Stimulated activated CD8-positive, alpha-beta memory T cell treated with anti-CD3 and anti-CD28 coated beads, Interleukin-15, amount 100 ng/mL, for 24 hours (primary cell): Measurements from ENCODE around the gene KRT1.
"Not testable (repeated sequence)": the region's sequence is repeated elsewhere in the genome, so short reads cannot be mapped to it uniquely, and the experiment has no call there.

Experiments
- DNase-seq: peaks from one replicate; pipeline ENCODE4 v3.0.0-alpha.2; 2020; ENCODE audit warnings: low read depth

The KRT1 gene

DNA sequence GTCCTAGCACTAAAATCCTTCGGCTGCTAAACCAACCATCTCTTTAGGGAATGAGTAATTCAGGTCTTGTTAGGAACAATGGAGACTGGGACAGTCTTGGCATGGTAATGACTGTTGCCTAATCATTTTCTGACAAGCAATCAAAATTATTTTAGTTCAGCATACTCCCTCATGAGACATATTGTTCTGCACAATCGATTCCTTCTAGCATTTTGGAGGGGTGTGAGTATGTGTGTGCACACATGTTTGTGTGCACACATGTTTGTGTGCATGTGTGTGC is 2.1 kb upstream of the KRT1 start:
- no peak for DNase-seq

DNA sequence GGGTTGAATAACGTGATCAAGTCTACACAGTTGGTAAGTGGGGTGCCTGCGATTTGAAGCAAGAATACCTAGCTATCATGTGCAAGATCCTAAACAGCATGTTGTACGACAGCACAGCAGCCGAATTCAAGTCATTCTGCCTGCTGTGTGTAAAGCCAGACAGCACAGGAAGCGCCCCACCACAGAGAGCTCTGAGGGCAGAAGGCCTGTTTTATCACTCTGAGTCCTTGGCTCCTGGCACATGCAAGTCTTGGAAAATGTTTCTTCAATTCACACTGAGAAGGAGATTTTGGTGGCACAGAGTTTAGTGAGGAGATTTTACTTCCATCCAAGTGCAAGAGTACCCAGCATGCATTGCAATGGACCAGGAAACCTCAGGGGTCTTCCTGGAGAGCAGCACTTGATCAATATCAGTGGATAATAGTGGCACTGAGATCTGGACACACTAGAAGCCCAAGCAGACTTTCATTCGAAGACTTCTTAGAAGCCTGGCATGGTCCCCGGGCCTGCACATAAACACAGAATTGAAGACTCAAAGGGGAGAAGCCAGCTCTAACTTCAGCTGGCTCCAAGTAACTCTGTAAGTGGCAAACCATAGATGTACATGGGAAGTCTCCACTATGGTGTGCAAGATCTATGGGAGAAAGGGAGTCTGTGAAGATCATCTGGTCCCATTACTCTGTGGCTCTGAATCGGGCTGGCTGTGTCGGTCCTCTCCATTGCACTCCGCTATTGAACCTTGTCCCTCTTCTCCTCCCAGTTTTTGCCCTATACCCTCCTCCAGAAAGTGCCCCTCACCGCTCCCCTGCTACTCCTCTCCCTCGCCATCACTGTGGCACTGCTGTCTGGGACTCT is 1.5 kb upstream of the KRT1 start:
- no peak for DNase-seq

DNA sequence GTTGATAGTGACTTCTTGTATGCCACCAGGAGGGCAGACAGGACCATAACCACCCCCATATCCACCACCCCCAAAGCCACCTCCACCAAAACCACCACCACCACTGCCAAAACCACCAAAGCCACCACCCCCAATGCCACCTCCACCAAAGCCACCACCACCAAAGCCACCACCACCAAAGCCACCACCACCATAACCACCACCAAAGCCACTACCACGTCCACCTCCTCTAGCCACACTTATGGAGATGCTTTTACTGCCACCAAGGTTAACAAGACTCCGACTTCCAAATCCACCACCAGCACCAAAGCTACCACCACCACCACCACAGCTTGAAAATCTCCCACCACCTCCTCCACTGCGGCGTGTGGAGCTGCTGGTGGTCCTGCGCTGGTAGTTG is 332 bp downstream of the KRT1 start:
- DNase-seq, result no peak

DNA sequence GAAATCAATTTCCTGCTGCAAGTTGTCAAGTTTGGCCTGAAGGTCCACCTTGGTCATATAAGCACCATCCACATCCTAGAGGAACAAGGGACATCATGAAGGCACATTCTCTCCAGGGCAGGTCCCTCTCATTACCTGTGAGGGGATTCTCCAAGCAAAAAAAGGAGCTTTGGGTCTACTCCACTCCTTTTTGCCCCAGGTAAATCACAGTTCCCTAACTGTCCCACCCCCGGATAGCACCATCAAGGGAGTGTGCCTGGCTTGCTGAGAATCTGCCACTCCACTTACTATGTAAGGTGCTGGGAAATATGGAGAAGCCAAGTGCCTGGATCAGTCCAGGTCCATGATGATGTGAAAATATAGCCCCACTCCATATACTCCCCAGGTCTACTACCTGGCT is 2.5 kb downstream of the KRT1 start:
- DNase-seq, result no peak

DNA sequence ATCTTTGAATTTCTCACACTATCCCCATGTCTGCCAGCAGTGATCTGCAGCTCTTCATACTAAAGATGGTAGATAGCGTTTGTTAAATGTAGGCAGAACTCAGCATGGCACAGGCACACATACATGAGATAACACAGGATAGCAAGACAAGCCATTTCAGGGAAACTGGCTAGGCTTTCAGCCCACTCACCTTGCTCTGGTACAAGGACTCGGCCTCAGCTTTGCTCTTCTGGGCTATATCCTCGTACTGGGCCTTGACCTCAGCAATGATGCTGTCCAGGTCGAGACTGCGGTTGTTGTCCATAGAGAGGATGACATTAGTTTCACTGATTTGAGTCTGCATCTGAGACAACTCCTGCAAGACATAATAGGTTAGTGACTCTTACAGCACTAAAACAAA is 3.1 kb downstream of the KRT1 start:
- no peak for DNase-seq

DNA sequence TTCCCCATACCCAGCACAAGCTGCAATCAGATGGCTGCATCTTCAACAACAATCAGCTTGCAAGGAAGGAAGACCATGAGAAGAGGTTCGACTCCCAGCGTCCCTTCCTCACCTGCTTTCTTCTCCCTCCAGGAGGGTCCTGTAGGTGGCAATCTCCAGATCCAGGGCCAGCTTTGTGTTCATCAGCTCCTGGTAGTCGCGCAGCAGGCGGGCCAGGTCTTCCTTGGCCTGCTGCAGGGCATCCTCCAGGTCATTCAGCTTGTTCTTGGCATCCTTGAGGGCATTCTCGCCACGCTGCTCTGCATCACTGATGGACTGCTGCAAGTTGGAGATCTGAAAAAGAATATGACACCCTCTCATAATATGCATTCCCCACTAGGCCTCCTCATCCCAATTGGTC is 4.0 kb downstream of the KRT1 start:
- no peak for DNase-seq

DNA sequence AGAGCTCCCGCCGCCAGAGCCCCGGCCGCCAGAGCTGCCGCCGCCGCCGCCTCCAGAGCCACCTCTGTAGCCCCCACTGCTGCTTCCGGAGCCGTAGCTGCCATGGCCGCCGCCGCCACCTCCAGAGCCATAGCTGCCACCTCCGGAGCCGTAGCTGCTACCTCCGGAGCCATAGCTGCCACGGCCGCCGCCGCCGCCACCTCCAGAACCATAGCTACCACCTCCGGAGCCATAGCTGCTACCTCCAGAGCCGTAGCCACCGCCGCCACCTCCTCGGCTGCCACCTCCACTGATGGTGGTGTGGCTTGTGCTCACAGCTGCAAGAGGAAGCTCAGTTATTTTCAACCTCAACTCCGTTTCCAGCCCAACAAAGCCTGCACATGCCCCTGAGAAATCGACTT is 4.9 kb downstream of the KRT1 start:
- no peak for DNase-seq

DNA sequence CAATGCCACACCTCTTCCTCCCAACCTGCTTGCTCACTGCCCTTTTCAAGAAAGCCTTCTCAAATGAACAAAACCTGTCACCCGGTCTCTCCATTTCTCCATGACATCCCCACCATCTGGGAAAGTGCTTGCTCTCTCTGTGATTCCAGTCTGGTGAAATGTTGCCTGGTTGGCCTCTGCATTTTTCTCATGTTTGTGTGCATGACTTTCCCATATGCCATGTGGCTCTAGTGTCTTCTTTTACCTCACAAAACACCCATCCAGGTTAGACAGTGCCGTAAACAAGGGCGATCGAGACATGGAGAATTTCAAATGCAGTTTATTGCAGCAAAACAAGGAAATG is 5.8 kb downstream of the KRT1 start:
- DNase-seq, result no peak

DNA sequence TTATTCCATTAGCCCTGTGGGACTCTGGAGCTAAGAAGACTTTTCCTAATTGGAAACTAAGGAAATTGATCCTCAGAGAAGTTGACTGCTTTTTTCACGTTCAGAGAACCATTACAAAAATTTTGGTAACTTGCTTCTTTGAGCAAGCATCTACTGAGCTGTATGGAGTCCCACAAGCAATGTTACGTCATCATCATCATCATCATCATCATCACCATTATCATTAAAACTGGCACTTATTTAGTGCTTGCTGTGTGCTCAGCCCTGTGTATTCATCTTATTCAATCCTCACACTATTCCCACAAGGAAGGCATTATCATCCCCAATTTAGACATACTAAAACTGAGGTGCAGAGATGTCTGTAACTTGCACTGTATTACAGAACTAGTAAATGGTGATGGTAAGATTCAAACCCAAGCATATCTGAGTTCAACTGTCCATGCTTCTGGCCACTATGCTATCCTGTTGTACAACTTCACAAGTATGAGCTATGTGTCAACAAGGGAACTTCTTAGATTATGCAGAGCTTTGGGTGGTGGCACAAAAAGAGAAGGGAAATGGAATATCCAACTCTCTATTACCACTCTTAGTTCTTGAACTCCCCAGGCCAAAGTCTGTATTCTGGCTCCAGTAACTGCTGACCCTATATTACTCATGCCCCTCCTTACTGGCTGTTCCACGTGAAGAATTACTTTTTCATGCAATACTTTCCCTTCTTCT is 6.3 kb downstream of the KRT1 start:
- DNase-seq, result no peak

DNA sequence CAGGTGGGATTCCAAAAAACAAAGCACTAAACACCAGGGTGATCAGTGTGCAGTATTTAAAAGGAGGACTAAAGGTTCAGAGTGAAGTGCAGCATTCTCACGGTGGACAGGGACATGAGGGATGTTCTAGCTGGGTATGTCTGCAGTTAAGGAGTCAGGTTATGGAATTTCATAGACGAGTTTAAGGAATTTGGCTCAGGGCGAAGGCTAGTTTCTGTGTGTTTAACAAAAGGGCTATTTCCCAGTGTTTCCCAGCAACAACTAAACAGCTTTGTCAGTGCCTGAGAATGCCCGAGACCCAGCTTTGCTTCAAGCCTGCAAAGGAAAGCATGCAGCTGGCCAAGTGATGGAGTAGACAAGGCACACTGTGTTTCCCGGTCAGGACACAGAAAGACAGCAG is 7.0 kb downstream of the KRT1 start:
- DNase-seq, result no peak

DNA sequence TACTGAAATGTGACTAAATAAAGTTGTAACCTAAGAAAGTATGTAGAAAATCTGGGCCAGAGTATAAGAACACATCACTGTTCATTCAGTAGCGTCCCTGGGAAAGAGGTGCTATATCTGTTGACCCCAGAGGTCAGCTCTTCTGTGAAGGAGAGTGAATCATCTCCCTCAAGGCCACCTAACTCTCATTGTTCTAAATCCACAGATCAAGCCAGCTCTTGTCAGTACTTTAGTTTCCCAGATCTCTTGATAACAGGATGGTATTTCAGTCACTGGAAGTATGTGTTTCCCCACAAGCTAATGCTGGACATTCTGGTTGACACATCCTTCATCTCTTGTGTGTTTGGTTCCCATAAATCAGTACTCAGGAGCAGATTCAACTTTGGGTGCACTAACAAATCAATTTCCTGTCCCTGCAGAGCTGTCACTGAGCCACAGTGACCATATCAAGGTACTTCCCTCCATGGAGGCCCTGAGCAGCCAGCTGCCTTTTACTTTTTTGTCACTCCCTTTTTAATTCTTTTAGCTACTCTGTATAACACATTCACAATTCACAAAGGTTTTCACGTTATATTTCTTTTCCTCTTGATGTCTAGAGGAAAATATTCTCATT is 7.8 kb downstream of the KRT1 start:
- DNase-seq, result no peak

DNA sequence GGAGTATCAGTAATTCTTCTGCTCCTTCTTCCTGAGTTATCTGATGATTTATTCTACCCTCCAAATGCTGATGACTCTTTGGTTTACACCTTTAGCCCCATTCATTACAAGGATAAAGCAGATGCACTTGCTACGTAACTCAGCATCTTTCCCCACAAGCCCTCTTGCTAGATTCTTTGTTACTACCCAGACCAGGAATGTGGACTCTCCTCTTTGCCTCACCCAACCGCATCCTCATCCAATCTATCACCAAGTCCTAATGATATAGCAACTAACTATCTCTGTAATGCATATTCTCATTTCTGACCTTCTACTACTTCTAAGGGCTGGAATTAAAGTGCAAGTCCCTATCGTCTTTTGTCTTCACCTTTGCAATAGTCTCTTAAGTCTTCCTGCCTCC is 9.2 kb downstream of the KRT1 start:
- no peak for DNase-seq

DNA sequence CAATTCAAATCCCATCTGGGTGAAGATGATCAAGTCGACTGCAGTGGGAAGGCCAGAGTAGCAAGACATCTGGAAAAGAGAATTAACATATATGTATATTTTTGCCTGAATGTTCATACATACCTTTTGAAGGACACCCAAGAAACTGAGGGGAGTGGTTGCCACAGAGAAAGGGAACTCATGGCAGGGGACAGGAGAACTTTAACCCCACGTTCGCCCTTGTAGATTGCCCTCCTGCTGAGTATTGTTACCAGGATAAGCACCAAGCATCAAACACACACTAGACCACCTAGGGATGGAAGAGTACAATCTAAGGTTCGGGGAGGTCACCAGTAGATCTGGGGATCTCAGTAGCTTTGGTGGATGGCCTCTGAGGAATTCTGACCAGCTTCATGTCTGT is 9.7 kb downstream of the KRT1 start:
- DNase-seq, result no peak

DNA sequence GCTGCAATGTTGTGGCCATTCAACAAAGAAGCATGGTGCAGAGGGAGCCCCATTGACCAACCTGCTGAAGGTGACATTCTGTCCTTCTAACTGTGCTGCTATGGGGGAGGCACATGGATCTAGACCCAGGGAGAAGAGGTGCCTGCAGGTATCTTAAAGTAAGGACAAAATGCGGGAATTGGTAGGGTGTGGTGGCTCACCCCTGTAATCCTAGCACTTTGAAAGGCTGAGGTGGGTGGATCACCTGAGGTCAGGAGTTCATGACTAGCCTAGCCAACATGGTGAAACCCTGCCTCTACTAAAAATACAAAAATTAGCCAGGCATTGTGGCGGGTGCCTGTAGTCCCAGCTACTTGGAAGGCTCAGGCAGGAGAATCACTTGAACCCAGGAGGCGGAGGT is 10.3 kb downstream of the KRT1 start:
- not testable (repeated sequence) for DNase-seq

DNA sequence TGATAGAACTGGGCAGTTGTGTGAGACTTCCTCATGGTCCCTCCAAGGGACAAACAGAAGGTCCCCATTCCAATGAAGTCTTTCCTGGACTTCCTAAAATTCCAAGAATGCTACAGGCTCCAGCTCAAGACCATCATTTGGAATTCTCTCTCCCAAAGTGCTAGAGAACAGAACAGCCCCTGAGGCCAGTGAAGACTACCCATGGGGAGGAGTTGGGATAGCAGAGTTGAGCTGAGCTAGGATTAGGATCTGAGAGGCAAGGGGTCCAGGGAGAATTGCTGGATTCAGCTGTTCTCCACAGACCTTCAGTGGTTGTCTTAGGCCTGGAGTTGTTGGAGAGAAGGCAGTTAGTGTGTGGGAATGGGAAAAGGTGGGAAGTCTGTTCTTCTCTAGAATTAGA is 10.8 kb downstream of the KRT1 start:
- no peak for DNase-seq

DNA sequence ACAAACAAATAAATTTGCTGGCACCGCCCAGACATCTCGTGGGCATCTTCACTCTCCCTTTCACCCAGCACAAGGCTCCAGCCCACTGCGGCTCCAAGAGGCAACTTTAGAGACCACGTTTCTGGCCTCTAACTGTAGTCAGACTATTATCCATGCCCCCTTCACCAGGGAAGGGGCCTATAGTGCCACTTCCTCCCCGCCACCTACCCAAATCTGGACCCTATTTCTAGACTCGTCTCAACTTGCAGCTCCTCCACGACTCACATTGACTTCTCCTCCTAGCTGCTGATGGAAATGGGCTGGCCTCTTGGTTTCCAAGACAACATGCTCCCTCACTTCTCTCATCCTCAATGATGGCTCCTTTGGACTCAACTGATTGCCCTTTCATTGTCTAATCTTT is 12.3 kb downstream of the KRT1 start:
- DNase-seq, result no peak

DNA sequence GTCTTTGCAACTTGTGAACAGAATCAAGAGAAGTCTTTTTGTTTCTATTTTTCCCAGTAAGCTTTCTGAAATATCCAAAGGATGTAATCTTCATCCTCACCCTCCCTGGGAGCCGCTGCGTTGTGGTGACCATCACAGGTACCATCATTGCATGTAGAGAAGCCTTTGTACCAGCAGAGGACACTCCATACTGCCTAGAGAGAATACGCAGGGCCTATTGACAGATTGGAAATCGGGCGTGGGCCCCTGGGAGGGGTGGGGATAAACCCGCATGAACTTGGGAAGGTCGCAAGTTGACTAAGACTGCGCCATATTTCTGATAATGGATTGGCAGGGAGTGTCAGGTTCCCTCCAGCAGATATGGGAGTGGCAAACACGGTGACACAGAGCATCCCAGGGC is 12.7 kb downstream of the KRT1 start:
- no peak for DNase-seq

DNA sequence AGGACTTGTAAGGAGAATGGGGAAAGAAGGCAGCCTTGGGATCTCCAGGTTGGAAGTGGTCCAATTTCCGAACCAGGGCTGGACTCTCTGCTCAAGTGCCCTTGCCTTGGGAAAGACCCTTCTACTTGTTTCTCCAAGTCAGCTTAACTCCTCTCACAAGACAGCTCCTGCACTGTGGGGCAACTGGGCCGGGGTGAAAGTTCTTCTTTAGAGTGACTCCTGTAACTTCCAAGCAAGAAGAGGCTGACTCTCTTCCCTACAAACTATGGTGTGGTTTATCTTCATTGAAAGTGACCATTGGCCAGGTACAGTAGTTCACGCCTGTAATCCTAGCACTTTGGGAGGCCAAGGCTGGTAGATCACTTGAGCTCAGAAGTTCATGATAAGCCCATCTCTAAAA is 13.7 kb downstream of the KRT1 start:
- DNase-seq, result no peak

DNA sequence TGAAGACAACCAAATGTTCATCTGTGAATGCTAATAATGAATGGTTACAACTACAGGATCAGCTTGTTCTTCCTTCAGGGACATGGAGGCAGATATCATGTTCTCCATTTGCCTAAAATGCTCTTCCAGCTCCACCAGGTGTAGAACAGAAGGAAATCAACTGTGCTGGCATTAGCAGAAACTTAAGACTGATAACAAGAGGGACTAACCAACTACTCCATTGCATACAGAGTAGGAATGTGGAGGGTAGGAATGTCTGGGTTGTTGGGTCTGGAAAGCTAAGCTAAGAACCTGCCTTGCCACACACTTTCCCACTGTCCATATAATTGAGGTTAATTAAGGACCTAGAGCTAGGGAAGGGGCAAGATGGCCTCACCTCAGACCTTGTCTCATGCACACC is 16.8 kb downstream of the KRT1 start:
- DNase-seq, result no peak

DNA sequence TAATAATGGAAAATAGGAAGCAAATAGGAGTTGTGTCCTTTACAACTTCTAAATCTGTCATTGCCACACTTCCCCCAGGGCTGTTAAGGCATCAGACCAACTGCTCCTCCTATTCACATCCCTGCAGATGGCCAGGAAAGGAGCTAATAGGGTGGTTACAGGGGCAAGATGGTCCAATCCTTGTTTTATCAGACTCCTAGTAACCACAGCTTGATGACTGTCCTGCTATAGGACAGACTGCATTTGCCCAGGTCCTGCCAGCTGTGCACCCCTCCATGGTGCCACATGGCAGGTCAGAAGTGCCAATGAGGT is 17.3 kb downstream of the KRT1 start:
- no peak for DNase-seq

DNA sequence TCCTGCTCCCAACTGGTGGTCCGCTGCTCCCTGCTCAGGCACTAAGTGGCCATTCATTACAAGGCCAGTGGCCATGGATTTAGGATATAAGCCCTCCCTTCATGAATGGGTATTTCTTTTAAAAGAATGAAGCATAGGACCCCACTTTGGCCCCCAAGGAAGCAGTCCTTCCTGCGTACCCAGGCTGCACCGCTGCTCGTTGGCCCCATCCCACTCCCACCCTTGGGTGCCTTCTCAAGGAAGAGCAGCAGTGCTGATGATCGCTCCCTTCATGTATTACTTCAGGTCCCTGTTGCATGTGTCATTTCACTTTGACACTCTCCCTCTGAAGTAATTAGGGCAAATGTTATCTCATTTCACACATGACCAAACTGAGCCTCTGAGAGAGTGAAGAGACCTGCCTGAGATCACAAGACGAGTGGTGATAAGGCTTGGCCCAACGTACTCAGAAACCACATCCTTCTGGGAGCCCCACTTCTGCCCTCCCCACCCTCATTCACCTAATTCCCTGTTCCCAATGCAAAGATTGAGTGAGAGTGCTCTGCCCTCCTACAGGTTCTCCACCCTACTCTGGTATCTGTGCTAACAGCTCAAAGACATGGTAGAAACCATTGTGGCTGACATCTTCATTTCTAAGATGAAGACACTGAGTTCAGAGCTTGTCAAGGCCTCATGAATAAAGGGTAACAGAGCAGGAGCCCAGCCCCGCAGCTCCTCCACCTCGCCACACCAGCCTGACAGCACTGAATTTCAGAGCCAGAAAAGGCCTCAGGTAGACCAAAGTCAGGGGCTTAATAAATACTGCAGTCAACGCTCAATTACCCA is 17.9 kb downstream of the KRT1 start:
- no peak for DNase-seq

DNA sequence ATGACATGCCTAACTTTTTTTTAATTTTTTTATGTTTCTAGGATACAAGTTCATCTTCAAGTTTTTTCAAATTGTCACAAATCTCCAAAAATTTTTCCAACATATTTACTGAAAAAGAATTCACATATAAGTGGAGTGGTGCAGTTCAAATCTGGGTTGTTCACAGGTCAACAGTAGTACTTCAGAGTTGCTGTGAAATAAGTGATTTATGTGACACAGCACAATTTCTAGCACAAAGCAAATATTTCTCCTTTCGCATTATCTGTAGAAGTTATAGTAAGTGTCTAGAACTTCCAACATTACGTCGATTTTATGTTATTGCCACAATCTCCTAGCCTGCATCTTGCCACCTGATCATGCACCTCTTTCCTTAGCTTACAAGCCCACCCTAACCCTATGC is 18.5 kb downstream of the KRT1 start:
- no peak for DNase-seq

DNA sequence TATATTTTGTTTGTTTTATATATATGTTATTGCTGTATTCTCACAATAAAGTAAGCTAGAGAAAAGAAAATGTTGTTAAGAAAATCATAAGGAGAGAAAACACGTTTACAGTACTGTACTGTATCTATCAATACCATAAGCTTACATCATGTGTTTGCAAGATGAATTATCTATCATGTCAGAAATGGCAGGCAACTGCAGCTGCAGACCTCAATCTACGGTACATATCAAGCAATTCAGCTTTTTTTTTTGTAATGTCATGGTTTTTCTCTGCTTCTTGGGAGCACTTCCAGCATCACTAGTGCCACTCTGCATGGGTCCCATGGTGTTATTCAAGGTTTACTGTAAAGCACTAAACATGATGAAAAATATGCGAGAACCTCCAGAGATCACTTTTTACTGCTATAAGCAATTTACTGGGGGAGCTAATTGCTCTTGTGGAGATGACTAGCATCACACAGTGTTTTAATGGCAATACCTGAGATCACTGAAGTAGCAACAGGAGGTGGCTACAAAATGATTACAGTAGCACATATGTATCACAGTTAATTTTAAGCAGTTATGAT is 19.2 kb downstream of the KRT1 start:
- DNase-seq, result no peak
